Adipocyte (in vitro differentiated cells): ENCODE measurements around the gene OR9K2.
"Not testable (repeated sequence)": the region's sequence is repeated elsewhere in the genome, so short reads cannot be mapped to it uniquely, and the experiment has no call there.

Experiments
- DNase-seq: peaks from one replicate; pipeline ENCODE4 v3.0.0-alpha.2; 2015; ENCODE audit warnings: low read depth
- H3K27me3 ChIP-seq: replicated peaks from 2 replicates; pipeline ENCODE4 v1.7.0; 2013; ENCODE audit warnings: mild to moderate bottlenecking, low read length, moderate library complexity; ENCODE audit not compliant: control insufficient read depth, insufficient read depth
- H3K36me3 ChIP-seq: 2 replicates; pipeline ENCODE4 v1.7.0; 2013; ENCODE audit warnings: low read length, mild to moderate bottlenecking, moderate library complexity; ENCODE audit not compliant: control insufficient read depth, insufficient read depth, severe bottlenecking
- H3K4me1 ChIP-seq: 2 replicates; pipeline ENCODE4 v1.7.0; 2013; ENCODE audit warnings: mild to moderate bottlenecking, low read length, moderate library complexity; ENCODE audit not compliant: control insufficient read depth, insufficient read depth
- H3K4me3 ChIP-seq: 2 replicates; pipeline ENCODE4 v1.7.0; 2013; ENCODE audit warnings: mild to moderate bottlenecking, low read length, moderate library complexity
- H3K9ac ChIP-seq: 2 replicates; pipeline ENCODE4 v1.7.0; 2013; ENCODE audit warnings: mild to moderate bottlenecking, low read length, moderate library complexity
- H3K9me3 ChIP-seq: 2 replicates; pipeline ENCODE4 v1.7.0; 2013; ENCODE audit warnings: mild to moderate bottlenecking, low read length, moderate library complexity; ENCODE audit not compliant: control insufficient read depth

OR9K2 gene, protein sequence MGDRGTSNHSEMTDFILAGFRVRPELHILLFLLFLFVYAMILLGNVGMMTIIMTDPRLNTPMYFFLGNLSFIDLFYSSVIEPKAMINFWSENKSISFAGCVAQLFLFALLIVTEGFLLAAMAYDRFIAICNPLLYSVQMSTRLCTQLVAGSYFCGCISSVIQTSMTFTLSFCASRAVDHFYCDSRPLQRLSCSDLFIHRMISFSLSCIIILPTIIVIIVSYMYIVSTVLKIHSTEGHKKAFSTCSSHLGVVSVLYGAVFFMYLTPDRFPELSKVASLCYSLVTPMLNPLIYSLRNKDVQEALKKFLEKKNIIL

DNA sequence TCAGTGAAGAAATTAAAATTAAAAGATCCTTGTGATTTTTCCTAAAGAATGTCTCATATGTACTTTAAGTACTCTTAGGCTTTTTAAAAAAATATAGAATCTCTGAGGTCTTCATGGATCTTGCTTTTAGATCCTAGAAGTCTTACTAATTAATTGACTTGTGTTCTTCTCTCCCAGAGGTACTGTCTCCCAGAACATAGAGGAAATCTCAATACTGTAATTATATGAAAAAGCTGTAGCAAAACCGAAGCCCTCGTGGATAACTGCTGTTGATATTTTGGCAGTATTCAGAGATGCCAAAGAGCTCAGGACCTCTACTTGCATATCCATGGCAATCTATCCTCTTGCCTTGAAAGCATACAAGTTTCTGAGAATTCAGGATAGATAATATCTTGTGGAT lies at the start of gene OR9K2:
Gene OR9K2, plus strand, starts transcription at position 301 of the 400 bp plus-strand sequence. CDS start 3,429 bp downstream, outside the sequence.
- DNase-seq: no peak
- no peaks in the 10 kb centered on the region for H3K9me3 ChIP-seq
- no peaks in the 10 kb centered on the region for H3K27me3 ChIP-seq

GRCh38 chr12:55092579-55092978 lies 33.6 kb upstream of the OR9K2 start:
- Histone ChIP-seq H3K4me3 (no peak overlapping the region), H3K4me1 (no peaks in the 10 kb centered on the region), H3K27me3 (peaks cover 4% of the 10 kb centered on the region), H3K36me3 (no peaks in the 10 kb centered on the region), H3K9me3 (no peaks in the 10 kb centered on the region), H3K9ac (no peak overlapping the region)
- DNase-seq: no peak

More for the DNA sequence above, at the start of gene OR9K2:
- Histone ChIP-seq H3K9ac (no peak within 1 kb of the TSS), H3K4me3 (no peak within 1 kb of the TSS), H3K4me1 (no peaks in the 10 kb centered on the region), H3K36me3 (no peaks in the 10 kb centered on the region)

DNA sequence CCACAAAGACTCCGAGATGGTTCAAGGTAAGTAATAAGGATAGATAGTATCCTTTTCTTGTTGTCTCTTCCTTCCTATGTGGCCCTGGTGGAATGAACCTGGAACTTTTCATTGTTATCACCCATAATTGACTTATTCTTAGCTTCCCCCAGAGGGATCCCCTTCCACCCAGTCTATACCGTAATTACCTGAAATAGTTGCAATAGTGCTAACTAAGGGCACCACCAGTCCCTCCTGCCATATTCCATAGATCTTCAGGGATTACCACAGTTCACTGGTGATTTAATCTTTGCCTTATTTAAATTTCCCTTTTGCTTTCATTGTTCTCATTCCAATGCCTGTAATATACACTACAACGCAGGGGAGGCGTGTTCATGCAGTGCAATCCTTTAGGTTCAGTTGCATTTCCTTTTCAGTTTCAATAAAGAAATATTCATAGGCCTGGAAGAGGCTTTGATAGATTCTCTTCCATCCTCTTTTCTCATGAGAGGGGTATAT lies 13.8 kb upstream of the OR9K2 start:
- Histone ChIP-seq H3K9me3 (no peaks in the 10 kb centered on the region), H3K27me3 (no peaks in the 10 kb centered on the region), H3K4me3 (no peak overlapping the region), H3K4me1 (no peaks in the 10 kb centered on the region), H3K9ac (no peak overlapping the region), H3K36me3 (no peaks in the 10 kb centered on the region)
- no peak for DNase-seq

DNA sequence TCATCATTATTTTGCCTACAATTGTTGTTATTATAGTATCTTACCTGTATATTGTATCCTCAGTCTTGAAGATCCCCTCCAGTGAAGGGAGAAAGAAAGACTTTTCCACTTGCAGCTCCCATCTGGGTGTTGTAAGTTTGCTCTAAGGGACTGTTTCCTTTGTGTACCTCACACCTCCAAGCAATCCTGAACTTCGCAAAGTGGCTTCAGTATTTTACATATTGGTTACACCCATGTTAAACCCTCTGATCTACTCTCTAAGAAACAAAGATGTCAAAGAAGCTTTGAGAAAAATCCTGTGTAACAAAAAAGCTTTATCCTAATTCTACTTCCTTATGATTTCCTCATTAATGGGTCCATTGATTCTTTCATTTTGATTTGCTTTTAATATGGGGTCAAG lies 10.1 kb upstream of the OR9K2 start:
- DNase-seq: no peak
- H3K36me3 ChIP-seq: no peaks in the 10 kb centered on the region
- H3K9ac ChIP-seq: no peak overlapping the region
- H3K27me3 ChIP-seq: no peaks in the 10 kb centered on the region
- no peak overlapping the region for H3K4me3 ChIP-seq
- no peaks in the 10 kb centered on the region for H3K4me1 ChIP-seq
- no peaks in the 10 kb centered on the region for H3K9me3 ChIP-seq

- H3K27me3 ChIP-seq: no peaks in the 10 kb centered on the region
- H3K9me3 ChIP-seq: no peaks in the 10 kb centered on the region
- no peaks in the 10 kb centered on the region for H3K36me3 ChIP-seq
- no peak overlapping the region for H3K9ac ChIP-seq
- no peak for DNase-seq
- H3K4me1 ChIP-seq: no peaks in the 10 kb centered on the region
- no peak overlapping the region for H3K4me3 ChIP-seq
Observed at GRCh38 chr12:55132816-55133215, 6.6 kb downstream of the OR9K2 start.

DNA sequence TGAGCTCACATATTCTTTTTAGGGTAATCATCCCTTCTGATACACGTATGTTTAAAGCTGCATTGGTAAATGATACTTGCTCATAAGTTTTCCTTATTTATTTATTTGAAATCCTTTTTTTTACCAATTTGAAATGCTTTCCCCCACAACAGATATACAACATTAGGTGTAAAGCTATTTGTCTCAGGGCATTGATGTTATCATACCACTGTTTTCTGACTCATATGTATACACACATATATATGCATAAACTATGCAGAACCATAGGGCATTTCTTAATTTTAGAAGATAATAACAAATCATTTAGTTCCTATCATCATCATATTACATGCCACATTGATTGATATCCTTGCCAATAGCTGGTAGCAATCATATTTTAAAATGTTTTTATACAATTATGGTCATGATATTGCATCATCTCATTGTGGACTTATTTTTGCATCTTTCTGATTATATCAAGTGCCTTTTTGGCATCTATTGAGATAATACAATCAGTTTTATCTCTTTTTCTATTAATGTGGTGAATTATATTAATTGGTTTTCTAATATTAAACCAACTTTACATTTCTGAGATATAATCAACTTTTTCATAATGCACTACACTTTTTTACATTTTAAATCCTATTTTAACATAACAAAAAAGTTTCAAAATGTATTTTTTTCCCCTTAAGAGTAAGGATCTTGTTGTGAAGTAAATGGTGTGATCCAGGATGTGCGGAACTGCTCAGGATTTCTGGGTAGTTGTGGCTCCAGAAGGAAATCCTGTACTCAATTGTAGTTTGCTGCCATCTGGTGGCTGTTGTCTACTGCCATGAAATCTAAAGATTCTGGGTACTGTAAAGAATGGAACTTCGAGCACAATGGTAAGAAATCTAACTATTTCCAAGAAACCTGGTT lies 16.7 kb downstream of the OR9K2 start:
- no peaks in the 10 kb centered on the region for H3K27me3 ChIP-seq
- no peaks in the 10 kb centered on the region for H3K4me1 ChIP-seq
- peak; percentile 81 for DNase-seq
- H3K4me3 ChIP-seq: no peak overlapping the region
- no peaks in the 10 kb centered on the region for H3K36me3 ChIP-seq
- no peak overlapping the region for H3K9ac ChIP-seq
- peaks cover 2% of the 10 kb centered on the region for H3K9me3 ChIP-seq

GRCh38 chr12:55143566-55143870 lies 17.3 kb downstream of the OR9K2 start:
- Histone ChIP-seq H3K9ac (no peak overlapping the region), H3K27me3 (no peaks in the 10 kb centered on the region), H3K4me3 (no peak overlapping the region), H3K9me3 (peaks cover 2% of the 10 kb centered on the region), H3K4me1 (no peaks in the 10 kb centered on the region), H3K36me3 (no peaks in the 10 kb centered on the region)
- no peak for DNase-seq

DNA sequence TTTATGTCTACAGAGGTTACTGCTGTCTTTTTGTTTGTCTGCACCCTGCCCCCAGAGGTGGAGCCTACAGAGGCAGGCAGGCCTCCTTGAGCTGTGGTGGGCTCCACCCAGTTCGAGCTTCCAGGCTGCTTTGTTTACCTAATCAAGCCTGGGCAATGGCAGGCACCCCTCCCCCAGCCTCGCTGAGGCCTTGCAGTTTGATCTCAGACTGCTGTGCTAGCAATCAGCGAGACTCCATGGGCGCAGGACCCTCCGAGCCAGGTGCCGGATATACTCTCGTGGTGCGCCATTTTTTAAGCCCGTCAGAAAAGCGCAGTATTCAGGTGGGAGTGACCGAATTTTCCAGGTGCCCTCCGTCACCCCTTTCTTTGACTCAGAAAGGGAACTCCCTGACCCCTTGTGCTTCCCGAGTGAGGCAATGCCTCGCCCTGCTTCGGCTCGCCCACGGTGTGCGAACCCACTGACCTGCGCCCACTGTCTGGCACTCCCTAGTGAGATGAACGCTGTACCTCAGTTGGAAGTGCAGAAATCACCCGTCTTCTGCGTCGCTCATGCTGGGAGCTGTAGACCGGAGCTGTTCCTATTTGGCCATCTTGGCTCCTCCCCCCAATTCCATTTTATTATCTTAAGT lies 40.9 kb downstream of the OR9K2 start:
- H3K9ac ChIP-seq, H3K9me3 ChIP-seq, H3K36me3 ChIP-seq, H3K4me3 ChIP-seq, H3K27me3 ChIP-seq, H3K4me1 ChIP-seq, DNase-seq: not testable (repeated sequence)

DNA sequence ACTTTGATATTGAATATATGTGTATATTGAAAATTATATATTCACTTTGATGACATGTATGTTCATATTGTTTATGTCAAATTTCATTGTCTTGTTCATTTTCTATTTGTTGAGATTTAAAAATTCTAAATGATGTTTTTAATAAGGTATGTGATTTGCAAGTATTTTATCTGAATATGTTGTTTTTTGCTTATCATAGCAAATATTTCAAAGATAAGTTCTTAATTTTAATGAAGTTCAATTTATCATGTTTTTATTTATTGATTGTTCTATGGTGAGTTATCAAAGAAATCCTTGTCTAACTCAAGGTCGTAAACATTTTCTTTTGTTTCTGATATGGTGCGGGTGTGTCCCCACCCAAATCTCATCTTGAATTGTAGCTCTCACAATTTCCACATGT lies 45.2 kb downstream of the OR9K2 start:
- Histone ChIP-seq H3K4me3 (no peak overlapping the region), H3K27me3 (no peaks in the 10 kb centered on the region), H3K9me3 (no peaks in the 10 kb centered on the region), H3K4me1 (no peaks in the 10 kb centered on the region), H3K9ac (no peak overlapping the region), H3K36me3 (no peaks in the 10 kb centered on the region)
- DNase-seq: no peak

DNA sequence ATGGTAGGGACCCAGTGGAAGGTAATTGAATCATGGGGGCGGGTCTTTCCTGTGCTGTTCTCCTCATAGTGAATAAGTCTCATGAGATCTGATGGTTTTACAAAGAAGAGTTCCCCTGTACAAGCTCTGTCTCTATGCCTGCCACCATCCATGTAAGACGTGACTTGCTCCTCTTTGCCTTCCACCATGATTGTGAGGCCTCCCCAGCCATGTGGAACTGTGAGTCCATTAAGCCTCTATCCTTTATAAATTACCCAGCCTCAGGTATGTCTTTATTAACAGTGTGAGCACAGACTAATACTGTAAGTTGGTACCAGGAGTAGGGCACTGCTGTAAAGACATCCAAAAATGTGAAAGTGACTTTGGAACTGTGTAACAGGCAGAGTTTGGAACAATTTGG lies 45.6 kb downstream of the OR9K2 start:
- not testable (repeated sequence) for H3K9ac ChIP-seq, DNase-seq, H3K27me3 ChIP-seq, H3K36me3 ChIP-seq, H3K9me3 ChIP-seq, H3K4me3 ChIP-seq, H3K4me1 ChIP-seq

DNA sequence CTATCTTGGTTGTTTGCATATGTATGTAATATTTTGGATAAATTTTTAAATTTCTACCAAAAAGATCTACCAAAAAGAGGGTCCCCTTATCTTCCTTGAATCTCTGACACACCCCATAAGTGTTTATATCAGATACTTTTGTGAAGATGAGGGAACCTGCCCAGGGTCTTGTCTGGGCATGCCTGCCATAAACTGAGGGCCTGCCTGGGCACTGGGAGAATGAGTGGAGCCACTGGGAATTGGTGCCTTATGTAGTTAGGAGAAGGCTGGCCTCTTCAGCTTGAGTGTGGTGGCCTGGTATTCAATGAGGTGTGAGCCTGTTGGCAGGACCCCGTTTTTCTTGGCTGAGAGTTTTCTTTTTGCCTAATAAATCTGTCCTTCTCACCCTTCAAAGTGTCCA lies 46.5 kb downstream of the OR9K2 start:
- H3K9me3 ChIP-seq: no peaks in the 10 kb centered on the region
- no peak overlapping the region for H3K9ac ChIP-seq
- no peak for DNase-seq
- no peak overlapping the region for H3K4me3 ChIP-seq
- H3K36me3 ChIP-seq: no peaks in the 10 kb centered on the region
- no peaks in the 10 kb centered on the region for H3K4me1 ChIP-seq
- H3K27me3 ChIP-seq: no peaks in the 10 kb centered on the region
